GM19238 (cell line): ENCODE results near the gene EIF3A.

Experiments
- DNase-seq: peaks from one replicate; pipeline ENCODE4 v3.0.0; 2011; ENCODE audit warnings: low spot score; ENCODE audit not compliant: insufficient read length

Gene EIF3A

GRCh38 chr10:119007211-119007574, 73.4 kb downstream of the EIF3A start:
- no peak for DNase-seq

- no peak for DNase-seq
Measured at GRCh38 chr10:119006451-119007210, 74.0 kb downstream of the EIF3A start.

- no peak for DNase-seq
Measured at GRCh38 chr10:119005362-119006043, 75.1 kb downstream of the EIF3A start.

GRCh38 chr10:119003572-119004289, 76.9 kb downstream of the EIF3A start:
- DNase-seq = no peak

- no peak for DNase-seq
Measured at GRCh38 chr10:119001717-119002500, 78.7 kb downstream of the EIF3A start.

GRCh38 chr10:118998183-118998582, 82.4 kb downstream of the EIF3A start:
- no peak for DNase-seq

- no peak for DNase-seq
Measured at GRCh38 chr10:118997379-118997778, 83.2 kb downstream of the EIF3A start.

GRCh38 chr10:118995739-118996138, 84.9 kb downstream of the EIF3A start:
- DNase-seq = no peak

- no peak for DNase-seq
Measured at GRCh38 chr10:118994321-118994720, 86.3 kb downstream of the EIF3A start.

- no peak for DNase-seq
Measured at GRCh38 chr10:118993214-118993613, 87.4 kb downstream of the EIF3A start.

- no peak for DNase-seq
Measured at GRCh38 chr10:118992496-118992895, 88.1 kb downstream of the EIF3A start.

- no peak for DNase-seq
Measured at GRCh38 chr10:118990326-118990725, 90.3 kb downstream of the EIF3A start.

GRCh38 chr10:118986815-118987790, 93.5 kb downstream of the EIF3A start:
- DNase-seq = no peak

GRCh38 chr10:118985576-118985975, 95.0 kb downstream of the EIF3A start:
- no peak for DNase-seq
